Spinal cord (tissue), 10 donors: Measurements from ENCODE around the gene GRID1. TPM values are rescaled to one million over a fixed set of nuclear protein-coding genes. Genes with fewer than 3 reads are reported as not detected.
A peak's percentile ranks its signal among the peaks of the same experiment; 100 is the strongest.

Experiments
- DNase-seq, 6 donors: peaks; one replicate each; pipeline versions ENCODE4 v3.0.0 to v3.0.0-alpha.2; 2013 to 2015; ENCODE audit warnings: low spot score in 6 of 6, low read depth in 4 of 6
- H3K27ac ChIP-seq: one replicate; pipeline ENCODE4 v1.5.1; 2013; ENCODE audit warnings: low read depth, low read length, control low read depth
- H3K27me3 ChIP-seq: one replicate; pipeline ENCODE4 v1.6.1; 2013; ENCODE audit warnings: low read length; ENCODE audit not compliant: control insufficient read depth, insufficient read depth
- H3K36me3 ChIP-seq: one replicate; pipeline ENCODE4 v1.6.1; 2013; ENCODE audit warnings: low read length; ENCODE audit not compliant: control insufficient read depth, insufficient read depth
- H3K4me1 ChIP-seq: one replicate; pipeline ENCODE4 v1.6.1; 2013; ENCODE audit warnings: low read length; ENCODE audit not compliant: control insufficient read depth, insufficient read depth
- H3K4me3 ChIP-seq: one replicate; pipeline ENCODE4 v1.5.1; 2013; ENCODE audit warnings: low read depth, low read length, control low read depth
- H3K9me3 ChIP-seq: one replicate; pipeline ENCODE4 v1.6.1; 2013; ENCODE audit warnings: low read length; ENCODE audit not compliant: control insufficient read depth, insufficient read depth
- WGBS: methylation state at CpG from one replicate; pipeline ENCODE4 v1.1.5; 2013; ENCODE audit warnings: missing lambda C conversion rate; ENCODE audit not compliant: insufficient coverage; 5-methylcytosine and 5-hydroxymethylcytosine counted together
- polyA plus RNA-seq, 2 donors: library from polyadenylated mRNA; unstranded; fragments of 120-200 nt; gene quantifications; one replicate each; pipeline ENCODE4 v1.2.1, GENCODE V29; 2013; ENCODE audit not compliant: insufficient read length in 2 of 2
- total RNA-seq, 2 donors: library from RNA; depleted of rRNA in 1 of 2; stranded (reverse); fragments of 120-200 nt in 1 of 2; fragments of >200 nt in 1 of 2; gene quantifications; one replicate each; pipeline versions ENCODE4 v1.2.3 to v1.2.4, GENCODE V29; 2013 to 2014
- donor health status: healthy.

The GRID1 gene
- total and polyA plus RNA-seq, 4 donors, result 7.6 to 30.1 (median 22.2) TPM

GRCh38 chr10:86359111-86359510 lies 7.5 kb downstream of the GRID1 start:
- H3K4me1 ChIP-seq, result peaks cover 63% of the 10 kb centered on the region

DNA sequence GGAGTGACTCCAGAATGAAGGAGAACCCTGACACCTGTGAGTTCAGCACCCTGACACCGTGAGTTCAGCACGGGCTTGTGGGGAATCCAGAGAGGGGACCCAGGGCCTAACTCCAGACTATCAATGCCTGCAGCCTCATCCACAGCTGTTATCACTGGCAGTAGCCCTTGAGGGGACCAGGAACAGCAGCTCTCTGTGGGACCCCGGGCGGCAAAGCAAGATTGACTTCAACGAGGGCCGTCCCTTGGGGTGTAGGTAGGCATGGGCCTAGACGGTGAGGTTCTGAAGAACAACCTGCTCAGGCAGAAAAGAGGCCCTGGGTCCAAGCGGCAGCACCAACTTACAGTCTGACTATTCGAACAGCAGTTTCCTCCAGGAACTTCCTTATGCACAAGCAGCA lies 8.9 kb downstream of the GRID1 start:
- DNase-seq, result no peak
- 83% methylated on average over 8 of the region's 9 CpGs for WGBS
- Histone ChIP-seq H3K4me3 (no peak overlapping the region), H3K27ac (no peak overlapping the region), H3K4me1 (peaks cover 54% of the 10 kb centered on the region), H3K9me3 (no peaks in the 10 kb centered on the region), H3K27me3 (peaks cover 1% of the 10 kb centered on the region), H3K36me3 (peaks cover 36% of the 10 kb centered on the region)

More at GRCh38 chr10:86359111-86359510, 7.5 kb downstream of the GRID1 start:
- Histone ChIP-seq H3K9me3 (no peaks in the 10 kb centered on the region), H3K27ac (no peak overlapping the region), H3K36me3 (peaks cover 41% of the 10 kb centered on the region), H3K4me3 (no peak overlapping the region), H3K27me3 (peaks cover 5% of the 10 kb centered on the region)
- 93% methylated on average over 5 of the region's 7 CpGs for WGBS
- DNase-seq, result no peak

GRCh38 chr10:86357041-86357440 lies 9.6 kb downstream of the GRID1 start:
- peak in 1 of 6 donors; percentile 21 for DNase-seq
- H3K9me3 ChIP-seq, result no peaks in the 10 kb centered on the region
- no CpG with 5 or more reads among the region's 2 CpGs for WGBS
- H3K4me3 ChIP-seq, result no peak overlapping the region
- H3K27me3 ChIP-seq, result no peaks in the 10 kb centered on the region
- H3K36me3 ChIP-seq, result peaks cover 33% of the 10 kb centered on the region
- peaks cover 50% of the 10 kb centered on the region for H3K4me1 ChIP-seq
- H3K27ac ChIP-seq, result no peak overlapping the region

DNA sequence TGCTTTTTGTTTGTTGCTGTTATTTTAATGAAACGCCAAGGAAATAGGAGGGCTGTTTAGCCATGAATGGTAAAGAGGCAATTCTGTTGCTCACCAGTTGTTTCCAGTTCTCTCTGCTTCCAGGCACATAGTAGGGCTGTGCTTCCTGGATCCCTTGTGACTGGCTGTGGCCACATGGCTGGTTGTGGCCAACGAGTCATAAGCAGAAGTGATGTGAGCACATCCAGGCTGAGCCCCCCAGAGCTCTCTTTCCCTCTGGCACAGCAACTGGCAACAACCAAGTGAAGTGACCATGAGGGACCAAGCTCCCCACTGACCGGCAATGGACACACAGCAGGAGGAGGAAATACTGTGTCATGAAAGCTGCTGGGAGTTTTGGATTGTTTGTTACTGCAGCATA lies 10.3 kb downstream of the GRID1 start:
- no peaks in the 10 kb centered on the region for H3K9me3 ChIP-seq
- H3K27me3 ChIP-seq, result no peaks in the 10 kb centered on the region
- no peak for DNase-seq
- H3K4me1 ChIP-seq, result peaks cover 53% of the 10 kb centered on the region
- H3K4me3 ChIP-seq, result no peak overlapping the region
- H3K36me3 ChIP-seq, result peaks cover 33% of the 10 kb centered on the region
- no peak overlapping the region for H3K27ac ChIP-seq
- 81% methylated on average over 2 of the region's 3 CpGs for WGBS

- Histone ChIP-seq H3K27me3 (no peaks in the 10 kb centered on the region), H3K27ac (no peak overlapping the region), H3K4me1 (peaks cover 50% of the 10 kb centered on the region), H3K36me3 (peaks cover 30% of the 10 kb centered on the region), H3K9me3 (no peaks in the 10 kb centered on the region), H3K4me3 (no peak overlapping the region)
- peak in 3 of 6 donors; percentile 70 to 91 (median 80) for DNase-seq
- WGBS, result 55% methylated on average over 7 of the region's 8 CpGs
Measured at GRCh38 chr10:86355571-86356038, 11.0 kb downstream of the GRID1 start.

GRCh38 chr10:86354761-86355540 lies 11.6 kb downstream of the GRID1 start:
- WGBS, result 85% methylated on average over 8 of the region's 9 CpGs
- H3K36me3 ChIP-seq, result peaks cover 30% of the 10 kb centered on the region
- no peak overlapping the region for H3K4me3 ChIP-seq
- no peak overlapping the region for H3K27ac ChIP-seq
- H3K4me1 ChIP-seq, result peaks cover 49% of the 10 kb centered on the region
- no peaks in the 10 kb centered on the region for H3K9me3 ChIP-seq
- no peaks in the 10 kb centered on the region for H3K27me3 ChIP-seq
- no peak for DNase-seq

DNA sequence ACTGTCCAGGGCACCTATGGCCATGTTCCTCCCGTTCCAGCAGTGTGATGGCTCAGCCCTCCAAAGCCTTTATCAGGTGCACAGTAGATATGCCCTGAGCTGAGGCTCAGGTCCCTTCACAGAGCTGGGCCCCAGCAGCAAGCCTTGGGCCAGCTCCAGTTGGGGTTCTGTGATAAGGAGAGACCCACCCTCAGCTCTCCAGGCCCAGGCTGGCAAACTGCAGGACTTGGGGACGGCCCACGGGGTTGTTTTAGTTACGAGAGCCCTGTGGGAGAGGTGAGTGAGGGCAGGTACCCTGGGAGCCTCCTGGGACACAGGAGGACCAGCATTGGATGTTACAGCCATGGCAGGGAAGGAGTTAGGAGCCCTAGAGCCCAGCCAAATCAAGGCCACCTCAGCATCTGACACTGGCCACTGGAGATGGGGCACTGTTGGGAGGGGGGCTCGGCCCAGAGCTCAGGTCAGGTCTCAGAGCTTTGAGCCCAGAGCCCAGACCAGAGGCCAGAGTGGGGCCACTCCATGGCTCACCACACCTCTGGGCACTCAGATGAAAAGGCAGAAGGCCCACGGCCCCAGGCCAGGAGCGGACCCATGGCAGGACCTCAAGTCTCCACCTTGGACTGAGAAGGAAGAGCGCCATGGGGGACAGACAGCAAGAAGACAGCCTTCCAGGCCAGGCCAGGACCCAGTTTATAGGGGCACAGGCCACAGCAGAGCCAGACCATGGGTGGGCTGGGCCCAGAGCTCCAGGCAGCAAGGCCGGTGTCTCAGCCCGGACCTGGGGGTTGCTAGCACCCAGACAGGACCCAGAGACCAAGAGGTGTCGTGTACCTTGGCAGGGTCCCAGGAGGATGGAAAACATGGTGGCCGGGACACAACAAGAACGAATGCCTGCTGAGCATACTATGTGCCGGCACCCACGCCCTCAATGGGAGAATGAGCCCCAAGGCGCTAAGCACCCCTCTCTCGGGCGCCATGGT lies 12.8 kb downstream of the GRID1 start:
- H3K27ac ChIP-seq, result no peak overlapping the region
- 96% methylated on average over 16 of the region's 18 CpGs for WGBS
- no peak for DNase-seq

GRCh38 chr10:86350897-86351296 lies 15.7 kb downstream of the GRID1 start:
- peaks cover 30% of the 10 kb centered on the region for H3K36me3 ChIP-seq
- no peak overlapping the region for H3K27ac ChIP-seq
- 78% methylated on average over 6 of the region's 6 CpGs for WGBS
- peak in 1 of 6 donors; percentile 20 for DNase-seq
- H3K9me3 ChIP-seq, result no peaks in the 10 kb centered on the region
- no peaks in the 10 kb centered on the region for H3K27me3 ChIP-seq
- no peak overlapping the region for H3K4me3 ChIP-seq
- peaks cover 54% of the 10 kb centered on the region for H3K4me1 ChIP-seq

More for the DNA sequence above, 12.8 kb downstream of the GRID1 start:
- H3K4me1 ChIP-seq, result peaks cover 54% of the 10 kb centered on the region
- H3K4me3 ChIP-seq, result no peak overlapping the region
- no peaks in the 10 kb centered on the region for H3K27me3 ChIP-seq
- no peaks in the 10 kb centered on the region for H3K9me3 ChIP-seq
- H3K36me3 ChIP-seq, result peaks cover 30% of the 10 kb centered on the region

GRCh38 chr10:86349940-86350630 lies 16.5 kb downstream of the GRID1 start:
- no peaks in the 10 kb centered on the region for H3K9me3 ChIP-seq
- 89% methylated on average over 2 of the region's 5 CpGs for WGBS
- H3K36me3 ChIP-seq, result peaks cover 24% of the 10 kb centered on the region
- DNase-seq, result no peak
- H3K4me3 ChIP-seq, result no peak overlapping the region
- peaks cover 46% of the 10 kb centered on the region for H3K4me1 ChIP-seq
- H3K27ac ChIP-seq, result no peak overlapping the region
- no peaks in the 10 kb centered on the region for H3K27me3 ChIP-seq
